Body of pancreas (tissue), 4 donors: Measurements from ENCODE around the gene DPH6.

ENCODE experiments used
- CTCF ChIP-seq, 7 experiments: fragments of 450-650 bp in 4 of 7; fragments of 200-600 bp in 3 of 7; sonication (generic) in 3 of 7; IDR thresholded peaks; one replicate each; pipeline ENCODE4 v1.5.1; 2016 to 2019; ENCODE audit warnings: antibody characterized with exemption in 7 of 7
- POLR2A ChIP-seq, 3 donors: fragments of 450-650 bp; IDR thresholded peaks; one replicate each; pipeline ENCODE4 v1.6.1; 2016; ENCODE audit warnings: antibody characterized with exemption in 3 of 3, mild to moderate bottlenecking in 2 of 3

DNA sequence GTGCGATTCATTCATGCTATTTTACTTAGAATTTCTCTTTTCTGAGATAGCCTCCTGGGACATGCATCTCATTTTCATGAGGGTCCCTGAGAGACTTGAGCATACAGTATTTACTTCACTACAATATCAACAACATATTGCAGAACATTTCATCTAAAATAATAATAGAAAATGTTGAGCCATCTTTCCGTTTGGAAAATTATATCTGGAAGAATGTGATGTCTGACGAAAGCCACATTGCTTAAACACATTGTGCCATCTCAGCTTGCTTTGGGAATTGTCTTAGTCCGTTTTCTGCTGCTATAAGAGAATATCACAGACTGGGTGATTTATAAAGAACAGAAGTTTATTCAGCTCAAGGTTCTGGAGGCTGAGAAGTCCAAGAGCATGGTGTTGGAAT, 55.5 kb downstream of the DPH6 start:
- TF ChIP-seq POLR2A (IDR thresholded peaks at IDR 0.05) = no peak
- TF ChIP-seq CTCF (IDR thresholded peaks at IDR 0.05) = no peak
